ENCODE data around the gene KIAA0753. TPM values are rescaled to one million over a fixed set of nuclear protein-coding genes. Genes with fewer than 3 reads are reported as not detected.

KIAA0753 gene
- total RNA-seq, 1 donor from 2014 or later: 8.6 TPM

GRCh38 chr17:6547336-6547735 is 93.2 kb downstream of the KIAA0753 start:
- ATAC-seq: no peak

- no peak for ATAC-seq
Measured at GRCh38 chr17:6546069-6546718, 94.3 kb downstream of the KIAA0753 start.

DNA sequence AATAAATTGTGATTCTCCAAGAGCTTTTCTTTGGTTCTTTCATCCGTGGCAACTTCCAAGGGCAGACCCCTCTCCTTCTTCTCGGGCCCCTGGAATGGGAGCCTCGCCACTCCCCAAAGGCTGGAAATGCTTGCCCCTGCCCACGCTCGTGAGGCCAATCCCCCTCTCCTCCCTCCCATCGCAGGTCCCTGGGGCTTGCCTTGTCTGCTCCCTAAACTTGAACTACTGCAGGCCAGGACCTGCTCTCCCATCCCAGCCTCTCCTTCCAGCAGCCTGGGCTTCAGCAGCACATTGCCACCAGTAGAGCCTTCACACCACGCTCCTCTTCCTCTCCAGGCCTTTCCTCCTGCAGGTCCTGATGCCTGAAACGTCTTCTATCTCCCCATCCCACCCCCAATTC is 95.2 kb downstream of the KIAA0753 start:
- no peak for ATAC-seq

GRCh38 chr17:6544011-6544370 is 96.5 kb downstream of the KIAA0753 start:
- no peak for ATAC-seq

DNA sequence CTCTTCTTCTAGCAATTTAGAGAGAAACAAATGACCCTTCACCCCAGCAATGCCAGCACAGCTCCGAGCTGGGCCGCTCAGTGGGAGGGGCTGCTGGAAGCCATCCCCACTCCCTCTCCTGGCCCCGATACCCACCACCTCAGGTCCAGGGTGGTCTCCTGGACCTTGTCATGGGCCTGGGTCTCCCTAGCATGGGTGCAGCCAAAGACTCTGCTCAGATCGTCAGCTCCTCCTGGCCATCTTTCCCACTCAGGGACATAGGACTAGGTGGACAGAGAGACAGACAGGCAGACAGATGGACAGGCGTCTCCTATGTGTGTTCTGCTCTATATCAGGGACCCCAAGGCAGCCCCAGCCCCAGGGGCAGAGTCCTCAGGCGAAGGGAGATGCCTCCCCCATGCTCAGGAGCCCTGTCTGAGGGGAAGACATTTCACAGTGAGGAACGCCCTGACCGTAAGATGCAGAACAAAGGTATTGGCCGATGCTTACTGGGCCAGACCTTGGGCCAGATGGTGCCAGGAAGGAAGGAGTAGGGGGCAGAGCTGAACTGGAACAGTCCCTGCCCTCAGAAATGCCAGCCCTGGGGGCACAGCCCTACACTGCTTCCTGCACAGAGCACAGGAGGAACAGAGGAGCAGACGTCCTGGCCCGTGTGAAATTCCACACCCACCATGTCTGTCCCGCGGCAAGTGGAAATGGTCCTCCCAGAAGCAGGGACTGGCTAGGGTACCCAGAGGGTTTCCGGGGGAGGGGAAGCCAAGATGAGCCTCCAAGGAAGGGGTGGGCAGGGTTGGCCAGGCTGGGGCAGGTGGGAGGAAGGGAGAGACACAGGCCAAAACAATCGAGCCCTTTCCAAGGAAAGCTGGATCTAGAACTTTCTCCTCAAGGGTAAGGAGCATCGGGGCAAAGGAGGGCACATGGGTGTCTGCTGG is 97.2 kb downstream of the KIAA0753 start:
- no peak for ATAC-seq

DNA sequence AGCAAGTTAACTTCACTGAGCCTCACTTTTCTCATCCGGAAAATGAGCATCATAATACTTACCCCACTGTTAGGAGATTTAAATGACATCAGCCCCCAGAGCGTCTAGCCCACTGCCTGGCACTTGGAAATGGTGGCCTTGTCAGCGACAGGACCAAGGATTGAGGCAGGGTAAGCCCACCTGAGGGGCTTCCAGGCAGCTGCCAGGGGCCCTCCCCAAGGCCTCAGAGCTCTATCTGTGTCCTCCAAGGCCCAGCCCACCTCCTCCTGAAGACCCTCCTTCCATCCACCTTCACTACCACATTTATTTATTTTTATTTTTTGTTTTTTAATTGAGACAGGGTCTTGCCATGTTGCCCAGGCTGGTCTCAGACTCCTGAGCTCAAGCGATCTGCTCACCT is 97.9 kb downstream of the KIAA0753 start:
- no peak for ATAC-seq

DNA sequence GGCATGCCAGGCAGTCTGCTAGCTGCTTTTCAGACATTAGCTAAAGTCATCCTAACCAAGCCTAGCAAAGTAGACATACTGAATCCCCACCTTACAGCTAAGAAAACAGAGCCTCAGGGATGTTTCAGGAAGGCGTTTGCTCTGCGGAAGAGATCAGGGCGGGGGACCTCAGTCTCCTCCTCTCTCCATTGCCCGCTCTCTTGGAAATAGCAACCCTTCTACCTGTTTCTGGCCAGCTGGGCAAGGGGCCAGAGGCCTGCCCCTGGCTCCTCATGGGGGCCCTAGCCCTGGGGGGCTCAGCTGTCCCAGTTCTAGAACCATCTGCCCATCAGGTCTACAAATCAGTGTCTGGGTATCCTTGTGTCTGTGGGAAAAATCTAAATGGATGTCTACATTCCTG is 98.6 kb downstream of the KIAA0753 start:
- no peak for ATAC-seq

- no peak for ATAC-seq
Measured at GRCh38 chr17:6539871-6540270, 100.6 kb downstream of the KIAA0753 start.

DNA sequence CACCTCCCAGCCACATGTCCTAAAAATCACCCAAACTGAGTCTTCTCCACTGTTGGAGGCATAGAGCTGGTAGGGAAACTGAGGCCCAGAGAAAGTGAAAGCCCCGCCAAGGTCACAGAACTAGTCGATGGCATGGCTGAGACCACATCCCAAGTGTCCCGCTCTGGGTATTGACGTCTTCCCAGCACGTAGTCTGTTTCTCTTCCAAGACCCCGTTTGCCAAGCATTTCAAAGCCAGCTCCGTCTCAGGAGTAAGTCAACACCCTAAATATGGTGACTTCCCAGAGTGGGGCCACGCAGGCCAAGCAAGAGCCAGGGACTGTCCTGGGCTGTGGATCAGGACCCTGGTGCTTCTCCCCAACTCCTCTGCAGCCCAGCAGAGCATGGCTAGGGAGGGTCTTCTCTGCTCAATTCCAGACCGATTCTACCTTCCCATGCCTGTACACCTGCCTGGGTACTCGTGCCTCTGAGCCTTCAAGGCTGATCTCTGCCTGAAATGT is 103.9 kb downstream of the KIAA0753 start:
- no peak for ATAC-seq

GRCh38 chr17:6536053-6536452 is 104.5 kb downstream of the KIAA0753 start:
- ATAC-seq: no peak

GRCh38 chr17:6534846-6535514 is 105.5 kb downstream of the KIAA0753 start:
- no peak for ATAC-seq

GRCh38 chr17:6532441-6532885 is 108.0 kb downstream of the KIAA0753 start:
- ATAC-seq: no peak

DNA sequence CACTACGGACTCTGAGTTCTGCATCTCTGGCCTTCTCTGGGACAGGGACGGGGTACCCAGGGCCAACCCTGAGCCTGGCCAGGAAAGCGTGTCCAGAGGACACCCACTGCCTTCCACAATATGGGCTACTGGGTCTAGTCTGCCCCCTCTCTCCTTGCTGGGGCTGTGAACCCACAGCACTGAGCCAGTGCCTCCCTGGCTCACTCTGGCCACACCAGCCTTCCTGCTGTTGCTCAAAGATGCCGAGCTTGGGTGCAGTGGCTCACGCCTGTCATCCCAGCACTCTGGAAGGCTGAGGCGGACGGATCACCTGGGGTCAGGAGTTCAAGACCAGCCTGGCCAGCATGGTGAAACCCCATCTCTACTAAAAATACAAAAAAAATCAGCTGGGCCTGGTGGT is 108.9 kb downstream of the KIAA0753 start:
- no peak for ATAC-seq

DNA sequence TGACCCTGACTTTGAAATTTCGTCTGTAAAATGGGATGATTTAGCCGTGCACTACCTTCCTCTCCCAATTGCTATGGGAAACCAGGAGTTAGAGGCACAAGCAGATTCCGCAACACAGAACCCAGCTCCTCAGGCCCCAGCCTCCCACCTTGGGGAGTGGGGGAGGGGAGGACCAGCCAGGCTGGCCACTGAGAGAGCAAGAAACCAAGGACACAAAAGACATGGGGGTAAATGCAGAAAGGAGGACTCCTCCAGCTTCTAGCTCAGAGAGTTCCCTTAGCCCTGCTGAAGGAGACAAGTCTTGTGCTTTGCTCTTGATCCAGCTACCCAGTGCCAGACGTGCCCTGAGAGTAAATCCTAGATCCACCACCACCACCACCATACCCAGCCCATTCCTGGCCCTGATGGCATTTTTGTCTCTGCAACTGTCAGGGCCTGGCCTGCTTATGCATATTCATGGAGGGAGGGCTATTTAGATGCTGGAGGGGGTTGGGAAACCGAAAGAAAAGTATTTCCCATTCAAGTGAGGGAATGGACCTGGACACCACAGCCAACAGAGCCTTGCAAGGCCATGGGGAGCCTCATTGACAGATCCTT is 110.1 kb downstream of the KIAA0753 start:
- no peak for ATAC-seq

GRCh38 chr17:6528557-6528956 is 112.0 kb downstream of the KIAA0753 start:
- ATAC-seq: no peak

Other genes starting within 250 kb of the KIAA0753 start
- not detected for gene AIPL1, start 205.6 kb downstream of the KIAA0753 start, total RNA-seq
- gene PIMREG, start 196.3 kb downstream of the KIAA0753 start, total RNA-seq: 4.8 TPM
- 20.1 TPM for gene PITPNM3, start 84.2 kb downstream of the KIAA0753 start, total RNA-seq
- gene TXNDC17, start 349 bp upstream of the KIAA0753 start, total RNA-seq: 322 TPM
- 15.3 TPM for gene MED31, start 10.9 kb upstream of the KIAA0753 start, total RNA-seq
- gene C17orf100, start 11.1 kb upstream of the KIAA0753 start, total RNA-seq: 1.7 TPM
- 3.5 TPM for gene SLC13A5, start 72.7 kb upstream of the KIAA0753 start, total RNA-seq
- 13.0 TPM for gene XAF1, start 115.3 kb upstream of the KIAA0753 start, total RNA-seq
- gene FBXO39, start 135.5 kb upstream of the KIAA0753 start, total RNA-seq: 0.68 TPM
- not detected for gene TEKT1, start 191.0 kb upstream of the KIAA0753 start, total RNA-seq

Data from esophagus mucosa (tissue), 1 donor.